Trophoblast cell (in vitro differentiated cells and primary cell): Measurements from ENCODE around the gene TNFSF13.

Experiments used
- DNase-seq, 2 donors: peaks; one replicate each; pipeline ENCODE4 v3.0.0-alpha.2; 2016
- H2AFZ ChIP-seq: 2 replicates; pipeline ENCODE4 v1.6.1; 2013; ENCODE audit warnings: low read length, moderate library complexity, mild to moderate bottlenecking; ENCODE audit not compliant: insufficient read depth, poor library complexity
- H2AK5ac ChIP-seq: 2 replicates; pipeline ENCODE4 v1.6.1; 2013; ENCODE audit warnings: mild to moderate bottlenecking, low read length
- H2BK120ac ChIP-seq: 2 replicates; pipeline ENCODE4 v1.6.1; 2013; ENCODE audit warnings: low read length, mild to moderate bottlenecking, moderate library complexity; ENCODE audit not compliant: insufficient read depth, poor library complexity
- H2BK12ac ChIP-seq: 2 replicates; pipeline ENCODE4 v1.6.1; 2013; ENCODE audit warnings: mild to moderate bottlenecking, low read length, moderate library complexity
- H2BK5ac ChIP-seq: 2 replicates; pipeline ENCODE4 v1.6.1; 2013; ENCODE audit warnings: low read length, low read depth, moderate library complexity, mild to moderate bottlenecking; ENCODE audit not compliant: poor library complexity
- H3K14ac ChIP-seq: 2 replicates; pipeline ENCODE4 v1.6.1; 2013; ENCODE audit warnings: mild to moderate bottlenecking, low read length
- H3K18ac ChIP-seq: 2 replicates; pipeline ENCODE4 v1.6.1; 2013; ENCODE audit warnings: mild to moderate bottlenecking, low read length
- H3K23ac ChIP-seq: 2 replicates; pipeline ENCODE4 v1.6.1; 2013; ENCODE audit warnings: low read length
- H3K27ac ChIP-seq: 2 replicates; pipeline ENCODE4 v1.5.1; 2013; ENCODE audit warnings: low read depth, mild to moderate bottlenecking, inconsistent platforms, low read length, moderate library complexity
- H3K27me3 ChIP-seq: 2 replicates; pipeline ENCODE4 v1.6.1; 2013; ENCODE audit warnings: inconsistent platforms, mild to moderate bottlenecking, low read length, moderate library complexity; ENCODE audit not compliant: insufficient read depth
- H3K36me3 ChIP-seq, 2 experiments: 1 replicate in 1 of 2; 2 replicates in 1 of 2; pipeline ENCODE4 v1.6.1; 2013; ENCODE audit warnings: low read length in 2 of 2, mild to moderate bottlenecking in 2 of 2, moderate library complexity in 1 of 2; ENCODE audit not compliant: insufficient read depth in 2 of 2, control insufficient read depth in 1 of 2
- H3K4ac ChIP-seq: 2 replicates; pipeline ENCODE4 v1.6.1; 2013; ENCODE audit warnings: low read depth, mild to moderate bottlenecking, low read length, moderate library complexity
- H3K4me1 ChIP-seq, 2 experiments: 1 replicate in 1 of 2; 2 replicates in 1 of 2; pipeline ENCODE4 v1.6.1; 2013; ENCODE audit warnings: low read length in 2 of 2, mild to moderate bottlenecking in 2 of 2, moderate library complexity in 1 of 2; ENCODE audit not compliant: insufficient read depth in 2 of 2, control insufficient read depth in 1 of 2
- H3K4me2 ChIP-seq: 2 replicates; pipeline ENCODE4 v1.6.1; 2013; ENCODE audit warnings: inconsistent platforms, mild to moderate bottlenecking, low read length, moderate library complexity
- H3K4me3 ChIP-seq: 2 replicates; pipeline ENCODE4 v1.5.1; 2013; ENCODE audit warnings: mild to moderate bottlenecking, low read depth, low read length, inconsistent platforms
- H3K79me1 ChIP-seq: one replicate; pipeline ENCODE4 v1.6.1; 2013; ENCODE audit warnings: low read length
- H3K79me2 ChIP-seq: 2 replicates; pipeline ENCODE4 v1.6.1; 2013; ENCODE audit warnings: low read length, mild to moderate bottlenecking; ENCODE audit not compliant: control insufficient read depth, insufficient read depth, poor library complexity
- H3K9ac ChIP-seq: 2 replicates; pipeline ENCODE4 v1.6.1; 2013; ENCODE audit warnings: mild to moderate bottlenecking, low read length
- H3K9me3 ChIP-seq: 2 replicates; pipeline ENCODE4 v1.6.1; 2013; ENCODE audit warnings: low read depth, mild to moderate bottlenecking, control low read depth, inconsistent platforms, low read length; ENCODE audit not compliant: insufficient read depth
- H4K12ac ChIP-seq: 2 replicates; pipeline ENCODE4 v1.6.1; 2013; ENCODE audit warnings: low read depth, mild to moderate bottlenecking, low read length, moderate library complexity
- H4K8ac ChIP-seq: 2 replicates; pipeline ENCODE4 v1.6.1; 2013; ENCODE audit warnings: low read depth, mild to moderate bottlenecking, low read length, moderate library complexity
- H4K91ac ChIP-seq: one replicate; pipeline ENCODE4 v1.6.1; 2013; ENCODE audit warnings: low read depth, mild to moderate bottlenecking, low read length, moderate library complexity
- WGBS: extraction: QIAGEN DNeasy Blood & Tissue Kit; methylation state at CpG from one replicate; pipeline ENCODE4 v1.1.7; 2013; ENCODE audit warnings: missing lambda C conversion rate; ENCODE audit not compliant: insufficient read length, insufficient coverage; ENCODE audit errors: extremely low coverage; 5-methylcytosine and 5-hydroxymethylcytosine counted together

TNFSF13 gene

GRCh38 chr17:7557775-7558543 lies 591 bp upstream of the TNFSF13 start:
- Histone ChIP-seq H3K18ac (no peak overlapping the region), H3K79me2 (peaks cover 11% of the 10 kb centered on the region), H4K91ac (peak overlapping the region; percentile 65), H3K4me2 (peak overlapping the region; percentile 41), H3K27me3 (no peaks in the 10 kb centered on the region), H2AK5ac (no peak overlapping the region), H2BK120ac (no peak overlapping the region), H3K27ac (no peak overlapping the region), H4K8ac (peak overlapping the region; percentile 70), H3K9me3 (no peaks in the 10 kb centered on the region), H3K23ac (no peak overlapping the region), H2BK12ac (no peak overlapping the region), H3K79me1 (peaks cover 11% of the 10 kb centered on the region), H2AFZ (peak overlapping the region; percentile 57), H3K4ac (no peak overlapping the region), H3K36me3 (peaks cover 0 to under 1% of the 10 kb centered on the region in 2 experiments), H3K4me1 (peaks cover 4 to 12% of the 10 kb centered on the region in 2 experiments), H3K9ac (peak overlapping the region; percentile 8), H3K14ac (peak overlapping the region; percentile 20), H3K4me3 (no peak overlapping the region), H2BK5ac (no peak overlapping the region), H4K12ac (peak overlapping the region; percentile 22)
- DNase-seq = no peak
- no CpG with 5 or more reads among the region's 21 CpGs for WGBS

GRCh38 chr17:7559320-7560171 lies 996 bp downstream of the TNFSF13 start:
- Histone ChIP-seq H4K12ac (no peak overlapping the region), H3K23ac (no peak overlapping the region), H3K4me1 (peaks cover 4 to 12% of the 10 kb centered on the region in 2 experiments), H3K9me3 (no peaks in the 10 kb centered on the region), H2BK12ac (no peak overlapping the region), H3K18ac (no peak overlapping the region), H3K27me3 (no peaks in the 10 kb centered on the region), H2BK5ac (no peak overlapping the region), H3K14ac (no peak overlapping the region), H3K4me3 (no peak overlapping the region), H3K36me3 (peaks cover 10 to 12% of the 10 kb centered on the region in 2 experiments), H3K4me2 (no peak overlapping the region), H3K9ac (no peak overlapping the region), H3K27ac (no peak overlapping the region), H2BK120ac (no peak overlapping the region), H2AK5ac (no peak overlapping the region), H3K79me1 (peaks cover 11% of the 10 kb centered on the region), H3K79me2 (peaks cover 11% of the 10 kb centered on the region), H3K4ac (no peak overlapping the region), H4K8ac (no peak overlapping the region), H4K91ac (no peak overlapping the region), H2AFZ (no peak overlapping the region)
- DNase-seq = no peak
- no CpG with 5 or more reads among the region's 18 CpGs for WGBS

DNA sequence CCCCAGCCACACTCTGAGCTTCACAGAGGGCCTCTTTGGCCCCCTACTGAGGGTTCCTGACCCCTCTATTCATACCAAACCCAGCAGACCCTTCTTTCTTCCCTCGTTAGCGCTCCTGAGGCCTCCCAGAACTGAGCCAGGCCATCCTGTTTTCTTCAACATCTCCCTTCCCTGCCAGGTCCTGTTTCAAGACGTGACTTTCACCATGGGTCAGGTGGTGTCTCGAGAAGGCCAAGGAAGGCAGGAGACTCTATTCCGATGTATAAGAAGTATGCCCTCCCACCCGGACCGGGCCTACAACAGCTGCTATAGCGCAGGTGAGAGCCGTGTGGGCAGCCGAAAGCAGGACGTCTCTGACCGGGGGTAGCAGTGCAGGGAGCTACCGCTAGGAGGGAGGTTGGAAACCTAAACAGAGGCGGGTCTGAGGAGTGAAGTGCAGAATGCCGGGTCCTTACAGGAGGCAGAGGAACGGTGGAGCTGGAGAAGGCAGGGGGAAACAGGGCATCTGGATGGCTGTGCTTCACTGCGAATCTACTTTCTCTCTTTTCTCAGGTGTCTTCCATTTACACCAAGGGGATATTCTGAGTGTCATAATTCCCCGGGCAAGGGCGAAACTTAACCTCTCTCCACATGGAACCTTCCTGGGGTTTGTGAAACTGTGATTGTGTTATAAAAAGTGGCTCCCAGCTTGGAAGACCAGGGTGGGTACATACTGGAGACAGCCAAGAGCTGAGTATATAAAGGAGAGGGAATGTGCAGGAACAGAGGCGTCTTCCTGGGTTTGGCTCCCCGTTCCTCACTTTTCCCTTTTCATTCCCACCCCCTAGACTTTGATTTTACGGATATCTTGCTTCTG lies 1.9 kb downstream of the TNFSF13 start:
- peak overlapping the region; percentile 51 for H4K91ac ChIP-seq

More for the DNA sequence above, 1.9 kb downstream of the TNFSF13 start:
- peak overlapping the region; percentile 19 for H3K27ac ChIP-seq
- WGBS = no CpG with 5 or more reads among the region's 22 CpGs
- H2AK5ac ChIP-seq = peak overlapping the region; percentile 16
- no peak overlapping the region for H3K18ac ChIP-seq
- peak overlapping the region; percentile 8 for H3K9ac ChIP-seq
- peak overlapping the region; percentile 26 for H2AFZ ChIP-seq
- H3K4ac ChIP-seq = no peak overlapping the region
- H3K9me3 ChIP-seq = no peaks in the 10 kb centered on the region
- peaks cover 11% of the 10 kb centered on the region for H3K79me1 ChIP-seq
- peak overlapping the region; percentile 97 for H3K4me2 ChIP-seq
- H3K23ac ChIP-seq = no peak overlapping the region
- peaks cover 4 to 12% of the 10 kb centered on the region in 2 experiments for H3K4me1 ChIP-seq
- peak; percentile 74 to 89 for DNase-seq
- H2BK12ac ChIP-seq = no peak overlapping the region
- peaks cover 18 to 20% of the 10 kb centered on the region in 2 experiments for H3K36me3 ChIP-seq
- H3K14ac ChIP-seq = peak overlapping the region; percentile 29
- H4K12ac ChIP-seq = no peak overlapping the region
- H2BK120ac ChIP-seq = no peak overlapping the region
- no peak overlapping the region for H2BK5ac ChIP-seq
- H3K27me3 ChIP-seq = no peaks in the 10 kb centered on the region
- H3K79me2 ChIP-seq = peaks cover 11% of the 10 kb centered on the region
- peak overlapping the region; percentile 63 for H4K8ac ChIP-seq
- no peak overlapping the region for H3K4me3 ChIP-seq
